GM18526 (cell line): Measurements from ENCODE around the gene MT1A.

ENCODE experiments used
- POLR2A ChIP-seq: IDR thresholded peaks from 3 replicates; pipeline ENCODE4 v1.6.1; 2011; ENCODE audit not compliant: insufficient read length; ENCODE audit errors: extremely low read depth

Gene MT1A

DNA sequence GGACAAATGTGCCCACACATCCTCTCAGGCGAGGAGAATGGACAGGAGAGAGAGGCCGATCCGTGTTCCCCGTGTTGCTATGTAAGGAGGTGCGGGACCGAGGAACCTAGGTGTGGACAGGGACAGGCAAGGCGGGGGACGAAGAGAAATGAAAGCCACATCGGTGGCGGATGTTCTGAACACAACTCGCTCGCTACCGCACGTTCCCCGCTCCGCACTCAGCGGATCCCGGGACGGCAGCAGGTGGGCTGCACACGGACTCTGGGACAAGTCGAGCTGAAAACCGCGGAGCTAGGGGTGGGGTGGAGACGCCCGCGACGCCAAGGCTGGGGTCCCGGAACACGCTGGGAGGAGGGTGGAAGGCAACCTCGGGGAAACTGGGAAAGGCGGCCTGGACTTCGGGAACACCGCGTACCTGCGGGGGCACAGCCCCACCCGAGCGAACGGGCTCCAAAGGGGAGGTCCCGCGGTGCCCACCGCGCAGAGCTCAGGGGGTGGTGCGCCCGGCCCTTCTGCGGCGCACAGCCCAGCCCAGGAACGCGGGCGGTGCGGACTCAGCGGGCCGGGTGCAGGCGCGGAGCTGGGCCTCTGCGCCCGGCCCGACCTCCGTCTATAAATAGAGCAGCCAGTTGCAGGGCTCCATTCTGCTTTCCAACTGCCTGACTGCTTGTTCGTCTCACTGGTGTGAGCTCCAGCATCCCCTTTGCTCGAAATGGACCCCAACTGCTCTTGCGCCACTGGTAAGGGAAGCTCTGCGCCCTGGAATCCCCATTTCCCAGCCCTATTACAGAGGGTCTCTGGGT lies 13.1 kb upstream of the MT1A start, which contains the start of gene MT1E:
Gene MT1E (plus strand): TSS at position 642 of the 803 bp plus-strand sequence. CDS start 71 bp downstream, at position 713.
- TF ChIP-seq POLR2A, result peak; percentile 53

- TF ChIP-seq POLR2A, result no peak
Observed at GRCh38 chr16:56625943-56626654, 12.4 kb upstream of the MT1A start.

GRCh38 chr16:56626685-56627084 lies 11.8 kb upstream of the MT1A start:
- no peak for TF ChIP-seq POLR2A

- TF ChIP-seq POLR2A, result no peak
Observed at GRCh38 chr16:56628486-56629350, 9.7 kb upstream of the MT1A start.

DNA sequence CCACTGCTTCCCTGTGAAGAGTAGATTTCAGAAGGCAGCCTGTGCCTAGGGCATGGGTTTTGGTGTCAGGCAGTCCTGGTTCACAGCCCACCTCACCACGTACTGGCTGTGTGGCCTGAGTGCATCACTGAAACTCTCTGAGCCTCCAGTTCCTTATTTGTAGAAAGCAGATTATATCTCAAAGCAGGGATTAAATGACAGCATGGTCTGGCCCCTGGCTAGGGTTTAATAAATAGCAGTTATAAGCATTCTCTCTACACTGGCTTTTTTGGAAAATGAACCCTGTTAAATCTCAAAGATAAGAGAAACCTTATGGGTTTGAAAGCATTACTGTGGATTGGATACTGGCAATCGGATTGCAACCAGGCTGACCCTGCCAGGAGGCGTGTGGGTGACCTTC lies 8.9 kb upstream of the MT1A start:
- TF ChIP-seq POLR2A, result no peak

GRCh38 chr16:56630134-56630533 lies 8.3 kb upstream of the MT1A start:
- no peak for TF ChIP-seq POLR2A

- TF ChIP-seq POLR2A, result no peak
Observed at GRCh38 chr16:56631197-56631596, 7.3 kb upstream of the MT1A start.

- TF ChIP-seq POLR2A, result no peak
Observed at GRCh38 chr16:56631832-56632155, 6.7 kb upstream of the MT1A start.

GRCh38 chr16:56632156-56632847 lies 6.2 kb upstream of the MT1A start, which contains the start of gene MT1M:
Gene MT1M (plus strand): TSS chr16:56632659. CDS start chr16:56632732, 73 bp downstream.
- no peak for TF ChIP-seq POLR2A

- TF ChIP-seq POLR2A, result no peak
Observed at GRCh38 chr16:56632848-56633365, 5.6 kb upstream of the MT1A start.

- TF ChIP-seq POLR2A, result no peak
Observed at GRCh38 chr16:56633535-56633934, 4.9 kb upstream of the MT1A start.

DNA sequence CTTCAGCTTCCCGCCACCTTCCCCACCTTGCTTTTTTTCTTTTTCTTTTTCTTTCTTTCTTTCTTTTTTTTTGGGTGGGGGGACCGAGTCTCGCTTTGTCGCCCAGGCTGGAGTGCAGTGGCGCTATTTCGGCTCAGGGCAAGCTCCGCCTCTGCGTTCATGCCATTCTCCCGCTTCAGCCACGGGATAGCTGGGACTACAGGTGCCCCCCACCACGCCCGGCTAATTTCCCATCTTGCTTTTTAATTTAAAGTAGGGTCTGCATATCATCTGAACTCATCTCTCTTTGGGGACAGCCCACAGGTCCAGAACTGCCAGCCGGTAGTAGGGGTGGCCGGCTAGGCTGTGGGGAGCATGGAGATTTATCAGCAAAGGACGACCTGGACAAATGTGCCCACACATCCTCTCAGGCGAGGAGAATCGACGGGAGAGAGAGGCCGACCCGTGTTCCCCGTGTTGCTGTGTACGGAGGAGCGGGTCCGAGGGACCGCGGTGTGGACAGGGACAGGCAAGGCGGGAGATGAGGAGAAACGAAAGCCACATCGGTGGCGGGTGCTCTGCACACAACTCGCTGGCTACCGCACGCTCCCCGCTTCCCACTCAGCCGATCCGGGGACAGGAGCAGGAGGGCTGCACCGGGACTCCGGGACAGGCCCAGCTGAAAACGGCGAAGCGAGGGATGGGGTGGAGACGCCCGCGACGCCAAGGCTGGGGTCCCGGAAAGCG lies 3.6 kb upstream of the MT1A start:
- no peak for TF ChIP-seq POLR2A

DNA sequence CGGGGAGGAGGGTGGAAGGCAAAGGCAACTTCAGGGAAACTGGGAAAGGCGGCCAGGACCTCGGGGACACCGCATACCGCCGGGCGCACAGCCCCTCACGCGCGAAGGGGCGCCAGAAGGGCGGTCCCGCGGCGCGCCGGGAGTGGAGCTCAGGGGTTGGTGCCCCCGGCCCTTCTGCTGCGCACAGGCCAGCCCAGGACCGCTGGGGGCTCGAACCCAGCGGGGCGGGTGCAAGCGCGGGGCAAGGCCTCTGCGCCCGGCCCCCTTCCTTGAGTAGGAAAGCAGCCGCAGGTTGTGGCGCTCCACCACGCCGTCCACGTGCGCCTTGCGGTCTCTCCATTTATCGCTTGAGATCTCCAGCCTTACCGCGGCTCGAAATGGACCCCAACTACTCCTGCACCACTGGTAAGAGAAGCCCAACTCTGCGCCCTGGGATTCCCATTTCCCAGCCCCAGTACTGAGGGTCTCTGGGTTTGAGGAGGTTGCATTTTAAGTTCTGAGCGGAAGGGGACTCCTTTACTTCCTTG lies 3.0 kb upstream of the MT1A start:
- TF ChIP-seq POLR2A, result no peak
